AG10803 (cell line): ENCODE data around the gene NRG2.

ENCODE experiments used
- DNase-seq: peaks from one replicate; pipeline ENCODE4 v3.0.0; 2010; ENCODE audit warnings: low read depth
- H3K4me3 ChIP-seq: 2 replicates; pipeline ENCODE4 v1.5.1; 2011; ENCODE audit warnings: mild to moderate bottlenecking, low read length, control low read depth
- CTCF ChIP-seq: conservative IDR thresholded peaks from 2 replicates; pipeline ENCODE4 v1.5.1; 2011; ENCODE audit warnings: mild to moderate bottlenecking, low read length, control low read depth, inconsistent platforms

The NRG2 gene

GRCh38 chr5:139880416-139881142, 162.5 kb downstream of the NRG2 start:
- no peak for DNase-seq
- H3K4me3 ChIP-seq: no peak overlapping the region
- TF ChIP-seq CTCF: no peak

GRCh38 chr5:139878093-139878492, 165.0 kb downstream of the NRG2 start:
- H3K4me3 ChIP-seq: no peak overlapping the region
- no peak for TF ChIP-seq CTCF
- no peak for DNase-seq

- no peak for DNase-seq
- H3K4me3 ChIP-seq: no peak overlapping the region
- no peak for TF ChIP-seq CTCF
Measured at GRCh38 chr5:139877129-139877597, 165.9 kb downstream of the NRG2 start.

GRCh38 chr5:139875957-139876356, 167.1 kb downstream of the NRG2 start:
- TF ChIP-seq CTCF: no peak
- DNase-seq: no peak
- H3K4me3 ChIP-seq: no peak overlapping the region

- no peak overlapping the region for H3K4me3 ChIP-seq
- no peak for DNase-seq
- TF ChIP-seq CTCF: no peak
Measured at GRCh38 chr5:139872851-139873794, 170.0 kb downstream of the NRG2 start.

GRCh38 chr5:139872052-139872766, 170.9 kb downstream of the NRG2 start:
- no peak overlapping the region for H3K4me3 ChIP-seq
- DNase-seq: no peak
- no peak for TF ChIP-seq CTCF
